Measurements from ENCODE around the gene ACKR2. TPM values are rescaled to one million over a fixed set of nuclear protein-coding genes. Genes with fewer than 3 reads are reported as not detected.
A peak's percentile ranks its signal among the peaks of the same experiment; 100 is the strongest.

Gene ACKR2, protein sequence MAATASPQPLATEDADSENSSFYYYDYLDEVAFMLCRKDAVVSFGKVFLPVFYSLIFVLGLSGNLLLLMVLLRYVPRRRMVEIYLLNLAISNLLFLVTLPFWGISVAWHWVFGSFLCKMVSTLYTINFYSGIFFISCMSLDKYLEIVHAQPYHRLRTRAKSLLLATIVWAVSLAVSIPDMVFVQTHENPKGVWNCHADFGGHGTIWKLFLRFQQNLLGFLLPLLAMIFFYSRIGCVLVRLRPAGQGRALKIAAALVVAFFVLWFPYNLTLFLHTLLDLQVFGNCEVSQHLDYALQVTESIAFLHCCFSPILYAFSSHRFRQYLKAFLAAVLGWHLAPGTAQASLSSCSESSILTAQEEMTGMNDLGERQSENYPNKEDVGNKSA
- polyA plus RNA-seq = under 1 TPM in 1 of 3 donors, not detected in 2; 0.18 TPM

DNA sequence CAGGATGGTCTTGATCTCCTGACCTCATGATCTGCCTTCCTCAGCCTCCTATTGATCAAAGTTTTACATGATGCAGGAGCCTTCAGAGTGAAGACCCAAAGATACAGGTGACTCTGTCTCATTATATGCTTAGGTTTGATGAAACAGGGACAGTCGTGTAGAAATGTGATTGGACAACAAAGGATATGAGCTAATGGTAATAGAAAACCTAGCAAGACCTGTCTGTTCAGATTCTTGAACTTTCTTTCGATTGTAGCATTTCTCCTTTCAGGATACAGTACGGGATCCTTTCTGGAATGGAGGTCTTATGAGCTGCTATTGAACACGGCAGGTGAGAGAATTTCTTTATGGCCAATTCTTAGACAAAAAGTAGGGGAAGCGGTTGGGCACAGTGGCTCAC lies at the start of gene ACKR2:
Gene ACKR2 (plus strand): TSS at position 244 of the 400 bp plus-strand sequence. CDS start 55,058 bp downstream, outside the sequence.
- Mint-ChIP-seq H3K4me1 (peaks cover 6 to 14% of the 10 kb centered on the region in 2 donors), H3K27ac (no peak within 1 kb of the TSS), H3K9me3 (no peaks in the 10 kb centered on the region), H3K36me3 (no peaks in the 10 kb centered on the region), H3K4me3 (no peak within 1 kb of the TSS), H3K27me3 (ENCODE audit: low read depth in 3 of 3) (peaks cover 8 to 10% (median 9%) of the 10 kb centered on the region in 3 donors)
- no peak for DNase-seq

- Mint-ChIP-seq H3K27ac (no peak overlapping the region), H3K36me3 (no peaks in the 10 kb centered on the region), H3K9me3 (no peaks in the 10 kb centered on the region), H3K4me1 (no peaks in the 10 kb centered on the region), H3K27me3 (ENCODE audit: low read depth in 3 of 3) (peaks cover 0 to 6% (median under 1%) of the 10 kb centered on the region in 3 donors), H3K4me3 (no peak overlapping the region)
- DNase-seq = no peak
Observed at GRCh38 chr3:42762046-42762724, 47.1 kb upstream of the ACKR2 start.

GRCh38 chr3:42763021-42763420 lies 46.2 kb upstream of the ACKR2 start:
- no peak for DNase-seq
- no peak overlapping the region for H3K27ac Mint-ChIP-seq
- H3K27me3 Mint-ChIP-seq (ENCODE audit: low read depth in 3 of 3) = peaks cover 0 to 6% (median 3%) of the 10 kb centered on the region in 3 donors
- H3K36me3 Mint-ChIP-seq = no peaks in the 10 kb centered on the region
- no peak overlapping the region for H3K4me3 Mint-ChIP-seq
- H3K9me3 Mint-ChIP-seq = no peaks in the 10 kb centered on the region
- no peaks in the 10 kb centered on the region for H3K4me1 Mint-ChIP-seq

DNA sequence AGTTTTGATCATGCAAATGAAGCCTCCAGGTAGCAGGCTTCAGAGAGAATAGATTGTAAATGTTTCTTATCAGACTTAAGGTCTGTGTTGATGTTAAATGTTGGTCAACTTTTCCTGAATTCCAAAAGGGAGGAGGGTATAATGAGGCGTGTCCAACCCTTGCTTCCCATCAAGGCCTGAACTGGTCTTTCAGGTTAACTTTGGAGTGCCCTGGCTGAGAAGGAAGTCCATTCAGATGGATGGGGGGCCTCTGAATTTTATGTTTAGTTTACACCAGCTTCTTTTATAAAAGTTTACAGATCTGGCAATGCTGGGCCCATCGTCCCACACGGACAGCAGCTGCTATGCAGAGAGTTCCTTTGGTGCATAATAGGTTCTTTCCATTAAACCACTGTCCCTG lies 45.1 kb upstream of the ACKR2 start:
- Mint-ChIP-seq H3K27ac (no peak overlapping the region), H3K4me1 (no peaks in the 10 kb centered on the region), H3K9me3 (no peaks in the 10 kb centered on the region), H3K27me3 (ENCODE audit: low read depth in 3 of 3) (peaks cover 0 to 9% (median 3%) of the 10 kb centered on the region in 3 donors), H3K36me3 (no peaks in the 10 kb centered on the region), H3K4me3 (no peak overlapping the region)
- DNase-seq = no peak

DNA sequence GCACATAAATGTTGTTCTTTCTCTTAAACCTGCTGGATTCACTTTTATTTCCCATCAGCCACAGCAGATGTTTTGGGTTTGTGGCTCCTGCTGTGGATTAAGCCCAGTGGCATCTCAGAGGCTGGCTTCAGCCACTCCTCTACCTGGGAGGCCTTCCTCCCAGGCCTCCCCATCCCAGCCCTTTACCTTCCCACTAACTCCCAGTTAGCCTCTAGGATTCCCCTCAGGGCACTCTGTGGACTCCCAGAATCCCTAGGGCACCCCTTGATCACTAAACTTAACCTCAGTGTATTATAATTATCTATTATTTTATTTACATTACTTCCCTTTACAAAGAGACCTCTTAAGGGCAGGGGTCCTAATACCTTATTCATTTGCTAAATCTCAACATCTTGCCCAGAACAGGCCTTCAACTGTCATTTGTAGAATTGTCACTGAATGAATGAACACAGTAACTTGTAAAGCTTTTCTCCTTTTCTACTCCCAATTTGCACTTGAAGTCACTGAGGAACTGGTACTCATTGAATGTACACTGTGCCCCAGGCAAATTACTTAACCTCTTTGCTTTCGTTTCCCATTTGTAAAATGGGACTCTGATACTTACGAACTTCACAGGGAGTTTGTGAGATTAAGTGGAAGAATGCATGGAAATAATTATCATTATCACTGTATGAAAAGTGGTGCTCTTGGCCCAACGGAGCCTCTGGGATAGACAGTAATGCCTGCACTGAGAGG lies 44.5 kb upstream of the ACKR2 start:
- Mint-ChIP-seq H3K36me3 (no peaks in the 10 kb centered on the region), H3K4me1 (no peaks in the 10 kb centered on the region), H3K4me3 (no peak overlapping the region), H3K27me3 (ENCODE audit: low read depth in 3 of 3) (peaks cover 0 to 9% (median 3%) of the 10 kb centered on the region in 3 donors), H3K9me3 (no peaks in the 10 kb centered on the region), H3K27ac (no peak overlapping the region)
- DNase-seq = no peak

GRCh38 chr3:42769477-42770131 lies 39.6 kb upstream of the ACKR2 start:
- DNase-seq = no peak
- no peaks in the 10 kb centered on the region for H3K36me3 Mint-ChIP-seq

DNA sequence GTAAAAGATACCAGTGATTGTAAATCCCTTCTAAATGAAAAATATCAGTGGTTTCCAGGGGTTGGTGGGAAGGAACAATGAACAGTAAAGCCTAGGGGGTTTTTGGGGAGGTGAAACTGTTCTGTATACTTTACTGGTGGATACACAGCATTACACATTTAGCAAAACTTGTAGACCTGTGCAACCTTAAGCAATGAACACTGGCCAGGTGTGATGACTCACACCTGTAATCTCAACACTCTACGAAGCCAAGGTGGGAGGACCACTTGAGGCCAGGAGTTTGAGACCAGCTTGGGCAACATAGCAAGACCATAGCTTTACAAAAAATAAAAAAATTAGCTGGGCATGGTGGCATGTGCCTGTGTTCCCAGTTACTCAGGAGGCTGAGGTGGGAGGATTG lies 38.0 kb upstream of the ACKR2 start:
- Mint-ChIP-seq H3K27me3 (ENCODE audit: low read depth in 3 of 3) (peaks cover 3 to 12% (median 9%) of the 10 kb centered on the region in 3 donors), H3K4me1 (peaks cover 13 to 18% of the 10 kb centered on the region in 2 donors), H3K36me3 (no peaks in the 10 kb centered on the region), H3K4me3 (peak overlapping the region in 1 of 5 donors; percentile 46), H3K27ac (peak overlapping the region in 3 of 6 donors; percentile 51 to 87 (median 54)), H3K9me3 (peaks cover 0 to 3% (median 0%) of the 10 kb centered on the region in 6 donors)
- DNase-seq = no peak

More at GRCh38 chr3:42769477-42770131, 39.6 kb upstream of the ACKR2 start:
- H3K9me3 Mint-ChIP-seq = peaks cover 0 to 3% (median 0%) of the 10 kb centered on the region in 6 donors
- H3K27ac Mint-ChIP-seq = no peak overlapping the region
- peaks cover 3 to 18% (median 9%) of the 10 kb centered on the region in 3 donors for H3K27me3 Mint-ChIP-seq (ENCODE audit: low read depth in 3 of 3)
- peaks cover 13 to 18% of the 10 kb centered on the region in 2 donors for H3K4me1 Mint-ChIP-seq
- H3K4me3 Mint-ChIP-seq = no peak overlapping the region

- peak; percentile 87 to 92 (median 87) for DNase-seq
- Mint-ChIP-seq H3K27me3 (ENCODE audit: low read depth in 3 of 3) (peaks cover 3 to 12% (median 6%) of the 10 kb centered on the region in 3 donors), H3K4me3 (peak within 1 kb of the TSS; percentile 85 to 94 (median 89)), H3K36me3 (no peaks in the 10 kb centered on the region), H3K4me1 (peaks cover 13 to 18% of the 10 kb centered on the region in 2 donors), H3K9me3 (peaks cover 0 to 3% (median 0%) of the 10 kb centered on the region in 6 donors), H3K27ac (peak within 1 kb of the TSS; percentile 48 to 91 (median 88))
Observed at GRCh38 chr3:42772670-42773408, 36.4 kb upstream of the ACKR2 start, which contains the start of gene CCDC13. Gene CCDC13 (minus strand): TSS chr3:42773253. CDS start chr3:42758345, 14,908 bp downstream.

DNA sequence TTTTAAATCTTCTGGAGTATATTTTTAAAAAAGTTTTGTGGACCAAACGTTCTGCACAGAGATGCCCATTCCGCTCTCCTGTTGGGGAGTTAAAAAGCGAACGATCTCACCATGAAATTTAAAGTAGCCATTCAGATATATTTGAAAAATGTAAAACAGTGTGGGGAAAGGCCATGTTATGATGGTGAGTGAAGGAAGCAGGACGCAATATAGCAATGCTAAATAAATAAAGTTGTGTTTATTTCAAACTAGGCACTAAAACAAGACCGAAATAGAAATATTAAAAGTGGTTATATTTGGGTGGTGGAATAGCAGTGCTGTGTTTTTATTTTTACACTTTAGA lies 35.9 kb upstream of the ACKR2 start:
- peaks cover 13 to 18% of the 10 kb centered on the region in 2 donors for H3K4me1 Mint-ChIP-seq
- no peaks in the 10 kb centered on the region for H3K36me3 Mint-ChIP-seq
- H3K4me3 Mint-ChIP-seq = peak overlapping the region; percentile 85 to 94 (median 89)
- no peak for DNase-seq
- H3K27me3 Mint-ChIP-seq (ENCODE audit: low read depth in 3 of 3) = peaks cover 3 to 12% (median 6%) of the 10 kb centered on the region in 3 donors
- H3K9me3 Mint-ChIP-seq = peaks cover 0 to 3% (median 0%) of the 10 kb centered on the region in 6 donors
- peak overlapping the region in 5 of 6 donors; percentile 83 to 91 (median 88) for H3K27ac Mint-ChIP-seq

DNA sequence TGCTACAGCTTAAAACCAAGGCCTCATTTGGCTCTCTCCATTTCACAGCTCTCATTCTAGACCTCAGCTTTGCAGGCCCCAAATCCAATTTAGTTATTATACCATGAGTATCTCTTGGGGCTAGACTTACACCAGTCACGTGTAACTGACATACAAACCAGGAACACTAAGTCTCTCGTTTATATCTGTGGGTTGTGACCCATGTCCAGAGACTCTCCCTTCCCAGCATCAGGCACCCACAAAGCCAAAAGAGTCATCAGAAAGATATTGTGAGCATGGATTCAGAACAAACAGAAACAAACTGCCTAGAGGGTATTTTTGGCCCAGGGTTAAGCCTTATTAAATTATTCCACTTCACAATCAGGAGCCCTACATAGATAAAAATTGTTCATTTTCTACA lies 30.6 kb upstream of the ACKR2 start:
- H3K27ac Mint-ChIP-seq = no peak overlapping the region
- no peaks in the 10 kb centered on the region for H3K9me3 Mint-ChIP-seq
- DNase-seq = no peak
- peaks cover 2 to 3% of the 10 kb centered on the region in 2 donors for H3K4me1 Mint-ChIP-seq
- no peaks in the 10 kb centered on the region for H3K36me3 Mint-ChIP-seq
- H3K4me3 Mint-ChIP-seq = no peak overlapping the region
- no peaks in the 10 kb centered on the region for H3K27me3 Mint-ChIP-seq (ENCODE audit: low read depth in 3 of 3)

GRCh38 chr3:42780398-42780797 lies 28.8 kb upstream of the ACKR2 start:
- Mint-ChIP-seq H3K27me3 (ENCODE audit: low read depth in 3 of 3) (no peaks in the 10 kb centered on the region), H3K4me3 (no peak overlapping the region), H3K27ac (peak overlapping the region in 1 of 6 donors; percentile 25)

DNA sequence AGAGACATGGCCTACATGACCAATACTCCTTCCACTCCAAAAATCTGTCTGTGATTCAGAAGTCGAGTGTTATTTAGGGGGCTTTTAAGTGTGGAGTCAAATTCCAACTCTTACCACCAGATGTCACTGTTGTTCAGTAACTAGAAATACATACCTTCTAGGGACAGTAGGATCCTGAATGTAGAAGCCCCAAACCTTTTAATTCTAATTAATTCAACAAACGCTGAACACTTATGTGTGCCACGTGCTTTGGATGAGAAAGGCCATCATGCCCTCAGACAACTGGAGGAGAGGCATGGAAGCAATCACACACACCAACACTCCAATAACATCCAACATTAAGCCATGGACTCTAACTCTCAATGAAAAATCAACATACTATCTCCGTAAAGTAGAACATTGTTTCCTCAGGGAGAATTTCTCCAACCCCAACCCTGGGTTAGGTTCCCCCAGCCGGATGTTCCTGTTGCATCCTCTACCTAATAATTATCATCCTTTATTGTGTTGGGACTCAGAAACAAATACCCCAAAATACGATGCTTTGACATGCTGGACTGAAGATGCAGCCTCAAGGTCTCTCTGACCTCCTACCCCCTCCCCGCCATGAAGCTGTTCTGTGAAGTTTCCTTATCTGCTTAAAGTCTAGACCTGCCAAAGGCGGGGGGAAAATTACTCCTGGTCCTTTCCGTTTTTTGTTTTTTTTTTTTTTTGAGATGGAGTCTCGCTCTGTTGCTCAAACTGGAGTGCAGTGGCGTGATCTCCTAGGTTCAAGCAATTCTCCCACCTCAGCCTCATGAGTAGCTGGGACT lies 28.1 kb upstream of the ACKR2 start:
- Mint-ChIP-seq H3K9me3 (no peaks in the 10 kb centered on the region), H3K27me3 (ENCODE audit: low read depth in 3 of 3) (no peaks in the 10 kb centered on the region), H3K27ac (peak overlapping the region in 2 of 6 donors; percentile 12 to 25), H3K4me3 (no peak overlapping the region), H3K36me3 (peaks cover 0 to 7% (median 6%) of the 10 kb centered on the region in 3 donors), H3K4me1 (peaks cover 0 to 2% of the 10 kb centered on the region in 2 donors)
- peak; percentile 51 to 58 (median 53) for DNase-seq

More at GRCh38 chr3:42780398-42780797, 28.8 kb upstream of the ACKR2 start:
- no peak for DNase-seq
- Mint-ChIP-seq H3K36me3 (peaks cover 0 to under 1% (median 0%) of the 10 kb centered on the region in 3 donors), H3K4me1 (peaks cover 0 to 2% of the 10 kb centered on the region in 2 donors), H3K9me3 (no peaks in the 10 kb centered on the region)
